IPS-NIHi11 (cell line): ENCODE results near the gene SPACA5.
"Not testable (repeated sequence)": the region's sequence is repeated elsewhere in the genome, so short reads cannot be mapped to it uniquely, and the experiment has no call there.

ENCODE experiments used
- DNase-seq: peaks from one replicate; pipeline ENCODE4 v3.0.0; 2012; ENCODE audit warnings: mixed read lengths, low spot score

Gene SPACA5

GRCh38 chrX:48021026-48021900, 14.5 kb downstream of the SPACA5 start:
- peak; percentile 52 for DNase-seq

- no peak for DNase-seq
Measured at GRCh38 chrX:48022100-48022499, 15.3 kb downstream of the SPACA5 start.

- no peak for DNase-seq
Measured at GRCh38 chrX:48022738-48023137, 15.9 kb downstream of the SPACA5 start.

GRCh38 chrX:48025561-48025960, 18.8 kb downstream of the SPACA5 start:
- peak; percentile 27 for DNase-seq

GRCh38 chrX:48027545-48027944, 20.8 kb downstream of the SPACA5 start:
- not testable (repeated sequence) for DNase-seq

GRCh38 chrX:48028091-48028490, 21.3 kb downstream of the SPACA5 start:
- DNase-seq: no peak

GRCh38 chrX:48030237-48030636, 23.4 kb downstream of the SPACA5 start:
- DNase-seq: no peak

GRCh38 chrX:48030641-48031173, 23.9 kb downstream of the SPACA5 start:
- not testable (repeated sequence) for DNase-seq

GRCh38 chrX:48035891-48036290, 29.1 kb downstream of the SPACA5 start:
- DNase-seq: no peak

GRCh38 chrX:48043056-48043455, 36.3 kb downstream of the SPACA5 start:
- DNase-seq: no peak

- no peak for DNase-seq
Measured at GRCh38 chrX:48045410-48046311, 38.9 kb downstream of the SPACA5 start.

GRCh38 chrX:48046846-48047245, 40.1 kb downstream of the SPACA5 start:
- DNase-seq: no peak

GRCh38 chrX:48058621-48059295, 52.0 kb downstream of the SPACA5 start:
- DNase-seq: no peak

GRCh38 chrX:48059296-48059639, 52.5 kb downstream of the SPACA5 start:
- DNase-seq: no peak
